Activated B cell treated with CpG ODN at 0.5 μM for 24 hours (primary cell): ENCODE measurements around the gene NDC80. TPM values are rescaled to one million over a fixed set of nuclear protein-coding genes. Genes with fewer than 3 reads are reported as not detected.
"Not testable (repeated sequence)": the region's sequence is repeated elsewhere in the genome, so short reads cannot be mapped to it uniquely, and the experiment has no call there.

Experiments
- ATAC-seq: fragments of 200-7000 bp; cut with Tn5 transposase; one replicate; pipeline ENCODE4 v1.10.0; 2021; ENCODE audit warnings: low read depth, mild to moderate bottlenecking, moderate library complexity
- CTCF ChIA-PET: fragments of 350-600 bp; sonication (Branson Sonifier 250); formaldehyde crosslinking; loops from one replicate; lab custom pipeline; 2021; ENCODE audit warnings: antibody characterized with exemption; lab: Charles Lee
- POLR2A ChIA-PET: fragments of 350-600 bp; sonication (Branson Sonifier 250); formaldehyde crosslinking; loops from one replicate; lab custom pipeline; 2021; ENCODE audit warnings: antibody characterized with exemption; lab: Charles Lee
- DNase-seq: peaks from one replicate; pipeline ENCODE4 v3.0.0; 2022
- H3K27ac Mint-ChIP-seq: one replicate; pipeline ENCODE4 v1.8.0; 2020; ENCODE audit warnings: mixed read lengths
- H3K27me3 Mint-ChIP-seq: one replicate; pipeline ENCODE4 v1.8.0; 2021; ENCODE audit warnings: mixed read lengths
- H3K36me3 Mint-ChIP-seq: one replicate; pipeline ENCODE4 v1.8.0; 2021; ENCODE audit warnings: low read depth, mixed read lengths
- H3K4me1 Mint-ChIP-seq: one replicate; pipeline ENCODE4 v1.8.0; 2021; ENCODE audit warnings: mixed read lengths
- H3K4me3 Mint-ChIP-seq: one replicate; pipeline ENCODE4 v1.8.0; 2020; ENCODE audit warnings: mild to moderate bottlenecking, mixed read lengths
- H3K9me3 Mint-ChIP-seq: one replicate; pipeline ENCODE4 v1.8.0; 2020; ENCODE audit warnings: mixed read lengths
- intact Hi-C: fragments of 100-400 bp; cut with micrococcal nuclease; formaldehyde crosslinking; loops from one replicate; pipeline ENCODE4 v1.15.1; 2024
- total RNA-seq: library from RNA; stranded (reverse); gene quantifications from 2 replicates; pipeline ENCODE4 v1.2.3, GENCODE V29; 2022
- TF ChIP-seq, protein P1 (sequence below): fragments of 200-600 bp; IDR thresholded peaks from one replicate; pipeline ENCODE4 v1.8.0; 2022; ENCODE audit warnings: antibody characterized with exemption, mild to moderate bottlenecking

NDC80 gene
- total RNA-seq, 1 donor from 2014 or later, result 1.9 TPM

DNA sequence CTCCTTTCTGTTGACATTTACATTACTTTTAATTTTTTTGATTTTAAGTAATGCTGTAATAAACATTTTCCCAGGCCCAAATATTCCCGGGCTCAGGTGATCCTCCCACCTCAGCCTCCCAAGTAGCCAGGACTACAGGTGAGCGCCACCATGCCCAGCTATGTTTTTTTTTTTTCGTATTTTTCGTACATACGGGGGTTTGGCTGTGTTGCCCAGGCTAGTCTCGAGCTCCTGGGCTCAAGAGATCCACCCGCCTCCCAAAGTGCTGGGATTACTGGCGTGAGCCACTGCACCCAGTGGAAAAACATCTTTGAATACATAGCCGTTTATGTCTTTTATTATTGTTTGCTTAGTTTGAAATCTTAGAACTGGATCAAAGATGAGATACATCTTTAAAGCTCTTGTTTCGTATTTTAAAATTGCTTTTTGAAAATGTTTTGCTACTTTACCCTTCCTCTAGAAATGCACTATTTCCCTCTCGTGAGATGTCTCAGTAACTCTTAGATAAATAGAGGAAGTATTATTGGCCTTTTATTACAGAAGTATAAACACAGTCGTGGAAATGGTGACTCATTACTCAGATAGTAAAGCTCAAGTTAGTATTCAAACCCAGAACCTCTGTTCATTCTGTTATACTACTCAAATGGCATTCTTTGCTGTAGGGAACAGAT lies 86.6 kb downstream of the NDC80 start:
- TF ChIP-seq, protein P1, sequence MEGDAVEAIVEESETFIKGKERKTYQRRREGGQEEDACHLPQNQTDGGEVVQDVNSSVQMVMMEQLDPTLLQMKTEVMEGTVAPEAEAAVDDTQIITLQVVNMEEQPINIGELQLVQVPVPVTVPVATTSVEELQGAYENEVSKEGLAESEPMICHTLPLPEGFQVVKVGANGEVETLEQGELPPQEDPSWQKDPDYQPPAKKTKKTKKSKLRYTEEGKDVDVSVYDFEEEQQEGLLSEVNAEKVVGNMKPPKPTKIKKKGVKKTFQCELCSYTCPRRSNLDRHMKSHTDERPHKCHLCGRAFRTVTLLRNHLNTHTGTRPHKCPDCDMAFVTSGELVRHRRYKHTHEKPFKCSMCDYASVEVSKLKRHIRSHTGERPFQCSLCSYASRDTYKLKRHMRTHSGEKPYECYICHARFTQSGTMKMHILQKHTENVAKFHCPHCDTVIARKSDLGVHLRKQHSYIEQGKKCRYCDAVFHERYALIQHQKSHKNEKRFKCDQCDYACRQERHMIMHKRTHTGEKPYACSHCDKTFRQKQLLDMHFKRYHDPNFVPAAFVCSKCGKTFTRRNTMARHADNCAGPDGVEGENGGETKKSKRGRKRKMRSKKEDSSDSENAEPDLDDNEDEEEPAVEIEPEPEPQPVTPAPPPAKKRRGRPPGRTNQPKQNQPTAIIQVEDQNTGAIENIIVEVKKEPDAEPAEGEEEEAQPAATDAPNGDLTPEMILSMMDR, result no peak
- ATAC-seq (peak; percentile 15), DNase-seq (no peak)
- Mint-ChIP-seq H3K4me3 (peak overlapping the region; percentile 86), H3K27ac (peak overlapping the region; percentile 95), H3K4me1 (peaks cover 60% of the 10 kb centered on the region), H3K36me3 (peaks cover 42% of the 10 kb centered on the region), H3K9me3 (peaks cover 3% of the 10 kb centered on the region), H3K27me3 (no peaks in the 10 kb centered on the region)
- ChIA-PET POLR2A (interaction anchor here (0.6 to 8.5 kb wide), 15 partner anchors 8 to 746 kb away, joined by 3 to 376 read pairs (median 6); partner anchors contain the start of genes EMILIN2, METTL4, MYL12B and NDC80), CTCF (interaction anchor here (1.9 to 4.0 kb wide), 4 partner anchors 21 to 111 kb away, joined by 4 to 18 read pairs (median 10); partner anchors contain the start of genes METTL4 and NDC80)
- intact Hi-C loops, result loop anchor here (1.0 to 10.0 kb wide), 3 partner anchors 15 to 357 kb away; partner anchors contain the start of gene LPIN2

GRCh38 chr18:2660849-2661248 lies 89.5 kb downstream of the NDC80 start:
- DNase-seq, H3K4me3 Mint-ChIP-seq, CTCF ChIA-PET, ATAC-seq, H3K27me3 Mint-ChIP-seq, H3K27ac Mint-ChIP-seq, intact Hi-C loops, H3K9me3 Mint-ChIP-seq: not testable (repeated sequence)
- POLR2A ChIA-PET, result interaction anchor here (0.6 to 8.5 kb wide), 3 partner anchors 21 to 84 kb away, joined by 7 to 376 read pairs (median 8); no protein-coding TSS in a partner anchor
- peaks cover 69% of the 10 kb centered on the region for H3K4me1 Mint-ChIP-seq
- H3K36me3 Mint-ChIP-seq, result peaks cover 56% of the 10 kb centered on the region

DNA sequence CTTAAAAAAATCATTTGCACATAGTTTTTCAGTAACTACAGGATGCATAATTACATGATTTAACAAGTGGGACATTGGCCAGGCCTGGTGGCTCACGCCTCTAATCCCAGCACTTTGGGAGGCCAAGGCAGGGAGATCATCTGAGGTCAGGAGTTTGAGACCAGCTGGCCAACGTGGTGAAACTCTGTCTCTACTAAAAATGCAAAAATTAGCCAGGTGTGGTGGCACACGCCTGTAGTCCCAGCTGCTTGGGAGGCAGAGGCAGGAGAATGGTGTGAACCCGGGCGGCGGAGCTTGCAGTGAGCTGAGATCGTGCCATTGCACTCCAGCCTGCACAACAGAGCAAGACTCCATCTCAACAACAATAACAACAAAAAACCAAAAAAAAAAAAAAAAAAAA lies 90.9 kb downstream of the NDC80 start:
- ATAC-seq, CTCF ChIA-PET, intact Hi-C loops, H3K27me3 Mint-ChIP-seq, DNase-seq, H3K9me3 Mint-ChIP-seq, H3K4me3 Mint-ChIP-seq: not testable (repeated sequence)
- Mint-ChIP-seq H3K4me1 (peaks cover 73% of the 10 kb centered on the region), H3K27ac (peak overlapping the region; percentile 30), H3K36me3 (peaks cover 57% of the 10 kb centered on the region)
- POLR2A ChIA-PET, result interaction anchor here (1.6 kb wide), 1 partner anchor 25 kb away, joined by 10 read pairs; no protein-coding TSS in a partner anchor

DNA sequence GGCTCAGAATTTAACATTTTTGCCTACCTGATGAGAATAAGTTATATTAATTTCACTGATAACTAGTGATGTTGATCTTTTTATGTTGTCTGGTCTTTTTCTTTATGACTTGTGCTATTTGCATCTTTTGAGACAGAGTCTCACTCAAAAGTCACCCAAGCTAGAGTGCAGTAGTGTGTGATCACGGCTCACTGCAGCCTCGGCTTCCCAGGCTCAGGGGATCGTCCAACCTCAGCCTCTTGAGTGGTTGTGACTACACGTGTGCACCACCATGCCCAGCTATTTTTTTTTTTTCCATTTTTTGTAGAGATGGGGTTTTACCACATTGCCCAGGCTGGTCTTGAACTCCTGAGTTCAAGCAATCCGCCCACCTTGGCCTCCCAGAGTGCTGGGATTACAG lies 91.6 kb downstream of the NDC80 start:
- CTCF ChIA-PET, result no interaction called here
- TF ChIP-seq, protein P1, result no peak
- H3K4me1 Mint-ChIP-seq, result peaks cover 69% of the 10 kb centered on the region

More for the DNA sequence above, 91.6 kb downstream of the NDC80 start:
- Mint-ChIP-seq H3K27me3 (no peaks in the 10 kb centered on the region), H3K36me3 (peaks cover 55% of the 10 kb centered on the region), H3K4me3 (peak overlapping the region; percentile 58), H3K27ac (peak overlapping the region; percentile 78), H3K9me3 (peaks cover 3% of the 10 kb centered on the region)
- intact Hi-C loops, result no loop called here
- ATAC-seq (peak; percentile 51), DNase-seq (no peak)
- POLR2A ChIA-PET, result interaction anchor here (1.6 kb wide), 1 partner anchor 26 kb away, joined by 10 read pairs; no protein-coding TSS in a partner anchor

Other genes with a start within 250 kb of the NDC80 start
- gene METTL4, start 52 bp upstream of the NDC80 start, total RNA-seq, result 17.4 TPM in 2 replicates
- gene SMCHD1, start 84.2 kb downstream of the NDC80 start, total RNA-seq, result 111 and 144 TPM in 2 replicates